Heart right ventricle (tissue), 16 donors: ENCODE measurements around the gene TTYH3. TPM values are rescaled to one million over a fixed set of nuclear protein-coding genes. Genes with fewer than 3 reads are reported as not detected.

Source experiments
- ATAC-seq, 8 donors: fragments of 200-7000 bp; cut with Tn5 transposase; one replicate each; pipeline ENCODE4 v1.9.1; 2020; ENCODE audit warnings: mild to moderate bottlenecking in 8 of 8, moderate library complexity in 8 of 8, moderate number of reproducible peaks in 1 of 8
- DNase-seq, 2 donors: peaks; one replicate each; pipeline ENCODE4 v3.0.0-alpha.2; 2020
- H3K27ac ChIP-seq, 10 donors: fragments of 200-600 bp; sonication (generic) in 2 of 10; one replicate each; pipeline versions ENCODE4 v1.5.0 to v1.8.0; 2020 to 2022; ENCODE audit warnings: mild to moderate bottlenecking in 3 of 10
- H3K27me3 ChIP-seq, 7 donors: fragments of 200-600 bp; one replicate each; pipeline ENCODE4 v1.8.0; 2021 to 2022; ENCODE audit warnings: mild to moderate bottlenecking in 2 of 7
- H3K36me3 ChIP-seq, 9 donors: fragments of 200-600 bp; sonication (generic) in 1 of 9; one replicate each; pipeline versions ENCODE4 v1.5.0 to v1.8.0; 2020 to 2022; ENCODE audit warnings: mild to moderate bottlenecking in 2 of 9
- H3K4me1 ChIP-seq, 9 donors: fragments of 200-600 bp; sonication (generic) in 1 of 9; one replicate each; pipeline versions ENCODE4 v1.5.0 to v1.8.0; 2020 to 2022; ENCODE audit warnings: mild to moderate bottlenecking in 4 of 9
- H3K4me3 ChIP-seq, 10 donors: fragments of 200-600 bp; sonication (generic) in 2 of 10; one replicate each; pipeline versions ENCODE4 v1.5.0 to v1.8.0; 2020 to 2022; ENCODE audit warnings: mild to moderate bottlenecking in 7 of 10, moderate library complexity in 2 of 10
- H3K9me3 ChIP-seq, 11 donors: fragments of 200-600 bp in 10 of 11; sonication (generic) in 2 of 11; one replicate each; pipeline versions ENCODE4 v1.5.0 to v1.8.0; 2013 to 2022; ENCODE audit warnings: mild to moderate bottlenecking in 2 of 11, control low read depth in 1 of 11, moderate library complexity in 1 of 11
- WGBS, 2 donors: extraction: QIAGEN DNeasy Blood & Tissue Kit; methylation state at CpG; one replicate each; pipeline ENCODE4 v1.1.7; 2013; ENCODE audit warnings: inconsistent platforms in 1 of 2; 5-methylcytosine and 5-hydroxymethylcytosine counted together
- intact Hi-C, 10 donors: fragments of 100-400 bp; cut with DNase I; formaldehyde crosslinking; loops; one replicate each; pipeline versions ENCODE4 v1.11.1 to v1.14.2; 2022
- polyA plus RNA-seq, 2 donors: library from polyadenylated mRNA; stranded (reverse); fragments of 200-250 nt; gene quantifications; one replicate each; pipeline ENCODE4 v1.2.3, GENCODE V29; 2013
- total RNA-seq, 10 donors: library from RNA; stranded (reverse); fragmentation: NEBNext Ultra II Directional in 3 of 10; extraction: Animal tissue kit (Norgen Biotek cat#: 25700) in 3 of 10; gene quantifications; one replicate each; pipeline versions ENCODE4 v1.2.1 to v1.2.4, GENCODE V29; 2021 to 2023
- TF ChIP-seq, protein P1 (sequence below), 9 donors: fragments of 200-600 bp; sonication (generic) in 2 of 9; IDR thresholded peaks; one replicate each; pipeline versions ENCODE4 v1.5.0 to v1.8.0; 2021 to 2022; ENCODE audit warnings: antibody characterized with exemption in 9 of 9, mild to moderate bottlenecking in 5 of 9, moderate library complexity in 1 of 9
- donor health status: Arrhythmogenic right ventricular cardiomyopathy.
- donor health status: ischemic (EF 13 %, LVEDD 7.1; RV severe dilation, severe dysfunction).
- donor health status: healthy with polysubstance abuse.
- donor health status: DM: no; HTN: yes; CAD: no.
- donor health status: DM: no; HTN: no; CAD: no.
- donor health status: ischemic (EF 25% LVEDD 6.9; RV normal size, moderate dysfunction).
- donor health status: ischemic (EF 25% LVEDD 5.7; RV mildly dilated, moderate dysfunction).
- donor health status: healthy.
- donor health status: DM: yes; HTN: yes; CAD: no.
- donor health status: Ischemic cardiomyopathy.
- donor health status: ischemic (EF 35%, LVEDD 5.7; RV mildly dilated, moderate dysfunction).
- donor health status: nonischemic (EF 11% LVEDD 7.7; RV severe dilation, severe dysfunction).
- donor health status: DM: yes; HTN: yes; CAD: no.
- donor health status: PGD.
- donor health status: ischemic (EF 29% LVEDD 5.4; RV normal size, mild dysfunction).
- donor health status: nonischemic (EF 23%, LVEDD 6.1; RV moderate dilation, normal function).

Gene TTYH3
- total and polyA plus RNA-seq, 12 donors = 7.0 to 37.5 (median 9.0) TPM

DNA sequence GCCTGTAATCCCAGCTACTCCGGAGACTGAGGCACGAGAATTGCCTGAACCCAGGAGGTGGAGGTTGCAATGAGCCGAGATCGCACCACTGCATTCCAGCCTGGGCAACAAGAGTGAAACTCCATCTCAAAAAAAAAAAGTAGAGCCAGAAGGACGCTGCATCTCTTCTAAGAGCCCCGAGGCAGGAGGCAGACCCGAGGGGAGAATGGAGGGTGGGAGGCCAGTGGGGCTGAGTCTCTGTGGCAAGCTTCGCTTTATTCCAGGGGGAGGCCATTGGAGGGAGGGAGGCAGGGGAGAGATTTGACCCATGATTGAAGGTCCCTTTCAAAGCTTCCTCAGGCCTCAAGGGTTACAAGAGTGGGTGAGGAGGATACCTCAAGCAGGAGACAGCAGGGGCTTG, 18.7 kb downstream of the TTYH3 start:
- peaks cover under 1 to 9% (median 1%) of the 10 kb centered on the region in 9 donors for H3K4me1 ChIP-seq
- no peaks in the 10 kb centered on the region for H3K9me3 ChIP-seq
- intact Hi-C loops = no loop called here
- 90 to 91% methylated on average over 8 of the region's 8 CpGs for WGBS, 2 donors
- no peak overlapping the region for H3K4me3 ChIP-seq
- H3K27me3 ChIP-seq = no peaks in the 10 kb centered on the region
- DNase-seq (no peak), ATAC-seq (no peak)
- peaks cover 0 to 78% (median 11%) of the 10 kb centered on the region in 9 donors for H3K36me3 ChIP-seq
- no peak overlapping the region for H3K27ac ChIP-seq
- TF ChIP-seq, protein P1, sequence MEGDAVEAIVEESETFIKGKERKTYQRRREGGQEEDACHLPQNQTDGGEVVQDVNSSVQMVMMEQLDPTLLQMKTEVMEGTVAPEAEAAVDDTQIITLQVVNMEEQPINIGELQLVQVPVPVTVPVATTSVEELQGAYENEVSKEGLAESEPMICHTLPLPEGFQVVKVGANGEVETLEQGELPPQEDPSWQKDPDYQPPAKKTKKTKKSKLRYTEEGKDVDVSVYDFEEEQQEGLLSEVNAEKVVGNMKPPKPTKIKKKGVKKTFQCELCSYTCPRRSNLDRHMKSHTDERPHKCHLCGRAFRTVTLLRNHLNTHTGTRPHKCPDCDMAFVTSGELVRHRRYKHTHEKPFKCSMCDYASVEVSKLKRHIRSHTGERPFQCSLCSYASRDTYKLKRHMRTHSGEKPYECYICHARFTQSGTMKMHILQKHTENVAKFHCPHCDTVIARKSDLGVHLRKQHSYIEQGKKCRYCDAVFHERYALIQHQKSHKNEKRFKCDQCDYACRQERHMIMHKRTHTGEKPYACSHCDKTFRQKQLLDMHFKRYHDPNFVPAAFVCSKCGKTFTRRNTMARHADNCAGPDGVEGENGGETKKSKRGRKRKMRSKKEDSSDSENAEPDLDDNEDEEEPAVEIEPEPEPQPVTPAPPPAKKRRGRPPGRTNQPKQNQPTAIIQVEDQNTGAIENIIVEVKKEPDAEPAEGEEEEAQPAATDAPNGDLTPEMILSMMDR (IDR thresholded peaks at IDR 0.05) = no peak

DNA sequence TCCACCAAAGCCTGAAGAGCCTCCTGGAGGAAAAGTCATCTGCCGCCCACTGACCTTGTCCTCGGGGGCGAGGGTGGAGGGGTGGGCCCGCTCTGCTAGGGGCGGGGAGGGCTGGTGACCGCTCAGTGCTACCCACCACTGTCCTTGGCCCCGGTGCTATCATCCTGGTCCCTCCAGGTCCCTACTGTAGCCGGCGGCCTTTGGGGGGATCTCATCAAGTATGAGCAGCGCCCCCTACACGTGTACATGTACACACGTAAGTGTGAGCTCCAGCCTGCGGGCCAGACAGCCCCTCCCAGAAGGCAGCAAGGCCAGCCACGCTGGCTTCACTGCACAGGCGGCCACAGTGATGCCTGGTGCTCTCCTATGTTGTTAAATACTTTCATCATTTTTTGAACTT, 19.6 kb downstream of the TTYH3 start:
- 73 to 89% methylated on average over 15 of the region's 15 CpGs for WGBS, 2 donors
- Histone ChIP-seq H3K4me1 (peaks cover 0 to under 1% (median 0%) of the 10 kb centered on the region in 9 donors), H3K4me3 (no peak overlapping the region), H3K36me3 (peaks cover 0 to 85% (median 16%) of the 10 kb centered on the region in 9 donors), H3K9me3 (no peaks in the 10 kb centered on the region), H3K27ac (no peak overlapping the region), H3K27me3 (no peaks in the 10 kb centered on the region)
- ATAC-seq (peak in 1 of 8 donors; percentile 11), DNase-seq (no peak)
- intact Hi-C loops = no loop called here
- TF ChIP-seq, protein P1 (IDR thresholded peaks at IDR 0.05) = peak in 2 of 9 donors; percentile 8 to 31

DNA sequence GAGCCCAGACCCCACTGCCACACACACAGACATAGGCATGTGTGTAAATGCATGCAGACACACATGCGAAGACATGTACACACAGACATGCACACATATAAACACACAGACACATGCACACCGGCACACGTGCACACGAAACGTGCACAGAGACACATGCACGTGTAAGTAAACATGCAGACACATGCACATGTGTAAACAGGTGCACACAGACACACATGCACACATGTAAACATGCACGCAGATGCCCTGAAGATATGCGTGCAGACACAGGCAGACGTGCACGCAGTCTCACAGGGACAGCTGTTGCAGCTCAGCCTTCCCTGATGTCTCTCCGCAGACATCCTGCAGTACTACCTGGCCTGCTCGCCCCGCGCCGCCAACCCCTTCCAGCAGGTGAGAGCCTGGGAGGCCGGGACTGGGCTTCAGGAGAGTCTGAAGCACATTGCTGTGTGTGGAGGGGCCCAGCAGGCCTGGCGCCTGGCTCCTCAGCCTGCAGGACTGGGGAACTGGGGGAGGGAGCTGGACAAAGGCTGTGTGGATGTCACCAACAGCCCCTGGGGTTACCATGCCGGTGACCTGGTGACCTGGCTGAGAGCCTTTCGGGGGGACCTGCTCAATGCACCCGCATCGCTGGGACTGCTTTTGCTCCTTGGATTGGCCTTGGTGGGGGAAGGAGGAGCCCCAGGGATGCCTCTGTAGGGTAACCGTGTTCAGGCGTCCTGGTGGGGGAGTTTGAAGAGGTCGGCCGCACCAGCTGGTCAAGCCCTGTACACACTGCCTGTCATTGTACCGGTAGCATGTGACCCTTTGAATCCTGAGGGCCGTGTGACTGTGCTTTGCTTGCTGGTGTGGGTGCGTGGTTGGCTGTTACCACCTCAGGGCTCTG, 20.3 kb downstream of the TTYH3 start:
- H3K27ac ChIP-seq = no peak overlapping the region
- WGBS, 2 donors = 91 to 94% methylated on average over 28 of the region's 28 CpGs
- ATAC-seq (no peak), DNase-seq (peak in 1 of 2 donors; percentile 14)
- no peaks in the 10 kb centered on the region for H3K4me1 ChIP-seq
- no peak overlapping the region for H3K4me3 ChIP-seq
- H3K36me3 ChIP-seq = peaks cover 0 to 87% (median 19%) of the 10 kb centered on the region in 9 donors
- H3K27me3 ChIP-seq = no peaks in the 10 kb centered on the region
- H3K9me3 ChIP-seq = no peaks in the 10 kb centered on the region
- intact Hi-C loops = no loop called here
- TF ChIP-seq, protein P1 (IDR thresholded peaks at IDR 0.05) = no peak

DNA sequence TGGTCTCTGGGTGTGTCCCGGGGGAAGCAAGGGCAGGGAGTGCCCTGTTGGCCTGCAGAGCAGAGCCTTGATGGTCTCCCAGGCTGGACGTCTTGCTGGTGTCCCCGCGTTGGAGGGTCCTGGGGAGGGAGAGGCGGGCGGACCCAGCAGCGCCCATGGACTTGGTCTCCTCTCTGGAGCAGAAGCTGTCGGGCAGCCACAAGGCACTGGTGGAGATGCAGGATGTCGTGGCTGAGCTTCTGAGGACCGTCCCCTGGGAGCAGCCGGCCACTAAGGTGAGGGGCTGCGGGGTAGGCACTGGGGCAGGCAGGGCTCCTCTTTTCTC, 20.9 kb downstream of the TTYH3 start:
- TF ChIP-seq, protein P1 (IDR thresholded peaks at IDR 0.05) = no peak
- Histone ChIP-seq H3K9me3 (no peaks in the 10 kb centered on the region), H3K4me1 (no peaks in the 10 kb centered on the region), H3K27ac (no peak overlapping the region), H3K27me3 (no peaks in the 10 kb centered on the region), H3K36me3 (peaks cover 0 to 84% (median 12%) of the 10 kb centered on the region in 9 donors), H3K4me3 (no peak overlapping the region)
- ATAC-seq (no peak), DNase-seq (no peak)
- 89 to 90% methylated on average over 11 to 12 of the region's 12 CpGs for WGBS, 2 donors
- intact Hi-C loops = no loop called here
